IPS-18a (cell line): ENCODE measurements around the gene TBX20.
"Not testable (repeated sequence)": the region's sequence is repeated elsewhere in the genome, so short reads cannot be mapped to it uniquely, and the experiment has no call there.

ENCODE experiments used
- H3K27ac ChIP-seq: one replicate; pipeline ENCODE4 v1.5.1; 2013; ENCODE audit warnings: low read length
- H3K27me3 ChIP-seq: one replicate; pipeline ENCODE4 v1.6.1; 2013; ENCODE audit warnings: mild to moderate bottlenecking, low read length; ENCODE audit not compliant: control insufficient read depth, insufficient read depth
- H3K36me3 ChIP-seq: one replicate; pipeline ENCODE4 v1.6.1; 2013; ENCODE audit warnings: low read depth, low read length; ENCODE audit not compliant: control insufficient read depth
- H3K4me1 ChIP-seq: one replicate; pipeline ENCODE4 v1.6.1; 2013; ENCODE audit warnings: low read depth, low read length; ENCODE audit not compliant: control insufficient read depth
- H3K4me3 ChIP-seq: one replicate; pipeline ENCODE4 v1.5.1; 2013; ENCODE audit warnings: low read length
- H3K9ac ChIP-seq: one replicate; pipeline ENCODE4 v1.6.1; 2013; ENCODE audit warnings: mild to moderate bottlenecking, low read length, moderate library complexity
- H3K9me3 ChIP-seq: one replicate; pipeline ENCODE4 v1.6.1; 2013; ENCODE audit warnings: low read depth, low read length; ENCODE audit not compliant: control insufficient read depth

The TBX20 gene

DNA sequence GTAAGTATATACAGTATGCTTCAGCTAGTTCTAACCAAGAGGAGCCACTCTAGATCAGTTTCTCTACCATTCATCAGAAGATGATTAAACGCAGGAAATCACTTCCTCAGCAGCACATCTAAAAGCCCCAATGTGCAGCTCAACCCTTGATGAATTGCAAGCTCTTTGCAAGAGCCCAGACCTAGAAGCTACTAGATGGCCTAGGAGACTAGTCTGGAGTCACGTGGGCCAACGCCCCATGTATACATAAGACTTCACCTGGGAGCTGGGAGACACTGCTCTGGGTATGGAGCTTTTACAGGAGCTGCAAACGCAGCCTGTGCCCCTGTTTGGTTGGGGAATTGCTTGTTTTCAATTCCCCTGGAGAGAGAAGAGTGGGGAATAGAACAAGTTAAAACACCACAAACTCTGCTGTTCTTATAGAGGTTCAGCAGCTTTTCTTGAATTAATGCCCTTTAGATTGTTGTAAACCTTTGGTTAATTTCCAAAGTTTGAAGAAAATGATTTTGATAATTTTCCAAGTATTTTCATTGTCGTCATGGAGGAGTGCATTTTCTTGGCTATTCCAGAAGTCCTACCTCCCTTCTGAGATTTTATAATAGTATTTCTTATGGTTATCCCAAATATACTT is 69.9 kb downstream of the TBX20 start:
- not testable (repeated sequence) for H3K9me3 ChIP-seq

DNA sequence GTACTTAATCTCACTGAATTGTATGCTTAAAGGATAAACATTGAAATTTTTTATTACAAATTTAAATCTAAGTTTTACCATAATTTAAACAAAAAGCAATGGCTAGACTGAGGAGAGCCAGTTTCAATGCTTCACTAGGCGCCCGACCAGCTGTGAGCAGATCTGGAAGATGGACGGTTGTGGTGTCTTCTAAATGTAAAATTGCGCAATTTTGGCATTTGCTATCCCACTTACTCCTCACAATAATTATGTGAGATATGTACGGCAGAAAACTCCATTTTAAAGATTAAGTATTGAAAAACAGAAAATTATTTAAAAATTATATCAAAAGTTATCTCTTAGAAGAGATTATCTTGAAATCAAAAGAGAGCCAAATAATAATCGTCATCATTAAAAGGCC is 73.2 kb downstream of the TBX20 start:
- not testable (repeated sequence) for H3K9ac ChIP-seq, H3K4me3 ChIP-seq, H3K4me1 ChIP-seq, H3K27ac ChIP-seq, H3K9me3 ChIP-seq, H3K36me3 ChIP-seq
- peaks cover 11% of the 10 kb centered on the region for H3K27me3 ChIP-seq

More for the DNA sequence above, 69.9 kb downstream of the TBX20 start:
- not testable (repeated sequence) for H3K27ac ChIP-seq, H3K9ac ChIP-seq, H3K4me1 ChIP-seq, H3K4me3 ChIP-seq, H3K36me3 ChIP-seq
- peaks cover 39% of the 10 kb centered on the region for H3K27me3 ChIP-seq

DNA sequence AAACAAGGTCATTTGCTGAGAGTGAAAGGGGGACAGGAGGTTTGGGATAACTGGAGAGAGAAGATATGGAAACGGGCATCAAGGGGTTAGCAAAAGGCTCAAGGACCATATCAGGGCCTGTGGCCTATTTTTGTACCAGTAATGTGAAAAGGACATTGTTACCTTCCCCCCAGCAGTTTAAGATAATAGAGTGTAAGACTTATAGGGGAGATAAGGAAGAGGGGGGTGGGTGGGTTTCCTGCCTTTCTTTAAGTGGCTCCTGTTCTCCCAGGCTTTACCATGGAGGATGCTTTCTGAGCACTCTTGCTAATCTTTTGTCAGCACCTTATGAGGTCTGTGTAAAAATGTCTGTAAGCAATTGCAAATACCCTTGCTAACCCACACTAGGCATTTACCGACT is 80.7 kb downstream of the TBX20 start:
- not testable (repeated sequence) for H3K36me3 ChIP-seq

DNA sequence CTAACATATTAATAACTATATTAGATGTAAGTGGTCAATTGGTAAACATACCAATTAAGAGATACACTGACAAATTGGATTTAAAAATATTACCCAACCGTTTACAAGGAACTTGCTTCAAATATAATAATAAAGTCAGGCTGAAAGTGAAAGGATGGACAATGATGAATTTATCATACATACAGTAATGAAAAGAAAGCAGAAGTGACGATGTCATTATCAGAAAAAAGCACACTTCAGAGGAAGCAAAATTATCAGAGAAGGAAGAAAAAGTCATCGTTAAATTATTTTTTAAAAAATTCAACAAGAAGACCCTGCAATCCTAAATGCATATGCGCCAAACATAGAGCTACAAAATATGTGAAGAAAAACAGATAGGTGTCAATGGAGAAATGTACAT is 81.8 kb downstream of the TBX20 start:
- H3K27ac ChIP-seq, H3K27me3 ChIP-seq, H3K9me3 ChIP-seq, H3K4me3 ChIP-seq, H3K4me1 ChIP-seq, H3K36me3 ChIP-seq, H3K9ac ChIP-seq: not testable (repeated sequence)

More for the DNA sequence above, 80.7 kb downstream of the TBX20 start:
- H3K4me1 ChIP-seq, H3K27ac ChIP-seq, H3K4me3 ChIP-seq, H3K27me3 ChIP-seq, H3K9ac ChIP-seq, H3K9me3 ChIP-seq: not testable (repeated sequence)

DNA sequence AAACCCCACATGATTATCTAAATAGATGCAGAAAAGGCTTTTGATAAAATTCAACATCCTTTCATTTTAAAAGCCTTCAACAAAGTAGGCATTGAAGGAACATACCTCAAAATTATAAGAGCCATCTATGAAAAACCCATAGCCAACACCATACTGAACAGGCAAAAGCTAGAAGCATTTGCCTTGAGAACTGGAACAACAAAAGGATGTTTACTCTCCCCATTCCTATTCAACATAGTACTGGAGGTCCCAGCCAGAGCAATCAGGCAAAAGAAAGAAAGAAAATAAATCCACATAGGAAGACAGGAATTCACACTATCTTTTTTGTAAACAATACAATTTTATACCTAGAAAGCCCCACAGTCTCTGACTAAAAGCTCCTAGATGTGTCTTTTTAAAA is 86.2 kb downstream of the TBX20 start:
- not testable (repeated sequence) for H3K27ac ChIP-seq, H3K9me3 ChIP-seq, H3K4me3 ChIP-seq, H3K4me1 ChIP-seq, H3K36me3 ChIP-seq, H3K9ac ChIP-seq, H3K27me3 ChIP-seq

DNA sequence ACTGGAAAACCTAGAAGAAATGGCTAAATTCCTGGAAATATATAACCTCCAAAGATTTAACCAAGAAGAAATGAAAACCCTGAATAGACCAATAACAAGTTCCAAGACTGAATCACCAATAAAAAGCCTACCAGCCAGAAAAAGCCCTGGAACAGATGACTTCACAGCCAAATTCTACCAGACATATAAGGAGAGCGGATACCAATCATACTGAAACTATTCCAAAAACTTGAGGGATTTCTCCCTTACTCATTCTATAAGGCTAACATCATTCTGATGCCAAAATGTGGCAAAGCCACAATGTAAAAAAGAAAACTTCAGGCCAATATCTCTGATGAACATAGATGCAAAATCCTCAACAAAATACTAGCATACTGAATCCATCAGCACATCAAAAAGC is 86.7 kb downstream of the TBX20 start:
- H3K27me3 ChIP-seq, H3K36me3 ChIP-seq, H3K9me3 ChIP-seq, H3K27ac ChIP-seq, H3K4me3 ChIP-seq, H3K9ac ChIP-seq, H3K4me1 ChIP-seq: not testable (repeated sequence)

DNA sequence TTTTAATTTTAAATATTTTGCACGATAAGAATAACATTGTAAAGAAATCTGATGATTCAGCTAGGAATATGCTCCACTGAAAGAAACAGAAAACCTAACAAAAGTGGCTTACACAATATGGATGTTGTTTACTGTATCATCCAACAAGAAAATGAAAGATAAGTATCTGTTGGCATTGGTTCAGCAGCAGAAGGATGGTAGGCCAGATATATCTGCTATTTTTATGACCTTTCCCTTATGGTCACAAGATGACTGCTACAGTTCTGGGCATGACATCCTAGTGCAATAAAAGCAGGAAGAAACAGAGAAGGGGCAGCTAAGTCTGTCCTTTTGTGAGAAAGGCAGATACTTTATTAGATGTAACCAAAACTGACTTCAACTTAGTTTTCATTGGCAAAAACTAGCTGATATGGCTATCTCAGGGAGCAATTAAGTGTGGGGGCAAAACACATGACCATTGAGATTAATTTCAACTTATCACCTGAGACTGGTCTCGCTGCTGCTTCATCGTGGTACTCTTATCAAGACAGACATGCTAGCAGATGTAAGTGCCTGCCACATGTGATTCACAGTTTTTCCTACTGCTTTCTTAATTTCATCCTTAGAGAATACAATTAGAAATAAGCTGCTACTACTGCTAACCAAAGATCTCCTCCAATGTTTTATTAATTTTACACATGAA is 92.7 kb downstream of the TBX20 start:
- not testable (repeated sequence) for H3K27me3 ChIP-seq, H3K36me3 ChIP-seq, H3K27ac ChIP-seq, H3K4me1 ChIP-seq, H3K9ac ChIP-seq, H3K9me3 ChIP-seq, H3K4me3 ChIP-seq
